HepG2 (cell line): Measurements from ENCODE around the gene NXPE3. TPM values are rescaled to one million over a fixed set of nuclear protein-coding genes. Genes with fewer than 3 reads are reported as not detected.

Experiments
- ATAC-seq: fragments of 200-7000 bp; cut with Tn5 transposase; 3 replicates; pipeline ENCODE4 v1.9.1; 2020; ENCODE audit warnings: mild to moderate bottlenecking, moderate library complexity
- BruUV-seq: library from RNA; stranded (reverse); fragments of 400-500 nt; replicated peaks from 2 replicates; lab custom pipeline; 2021; lab: Mats Ljungman, UMichigan
- CTCF ChIA-PET: fragments of 300-600 bp; formaldehyde crosslinking; extraction: SDS; loops from one replicate; lab custom pipeline; 2021; ENCODE audit warnings: low total read pairs, inconsistent platforms, low intra/inter-chr PET ratio; lab: Yijun Ruan, JAX
- POLR2A ChIA-PET: fragments of 350-600 bp; sonication (Branson Sonifier 250); formaldehyde crosslinking; loops from one replicate; lab custom pipeline; 2020; ENCODE audit warnings: antibody characterized with exemption, inconsistent platforms; lab: Yijun Ruan, JAX
- DNase-seq: peaks from one replicate; pipeline ENCODE4 v3.0.0-alpha.2; 2015; ENCODE audit warnings: low spot score
- FAIRE-seq: peaks from 3 replicates; lab custom pipeline; 2011; peaks lifted over from hg19 to GRCh38; lab: Jason Lieb, UNC
- H2AFZ ChIP-seq: one replicate; pipeline ENCODE4 v1.6.1; 2011; ENCODE audit warnings: low read length, inconsistent platforms
- H3K27ac ChIP-seq: fragments of 300-600 bp; 3 replicates; pipeline ENCODE4 v1.8.0; 2011; ENCODE audit warnings: mixed run types, mild to moderate bottlenecking, mixed read lengths, low read length, inconsistent platforms; ENCODE audit not compliant: insufficient read depth; ENCODE audit errors: extremely low read length
- H3K27me3 ChIP-seq, 2 experiments: fragments of 200-600 bp in 1 of 2; 2 replicates in 1 of 2; 3 replicates in 1 of 2; pipeline versions ENCODE4 v1.6.0 to v1.8.0; 2011; ENCODE audit warnings: low read length in 2 of 2, mild to moderate bottlenecking in 2 of 2, moderate library complexity in 2 of 2, inconsistent platforms in 1 of 2; ENCODE audit not compliant: insufficient read depth in 2 of 2, control insufficient read depth in 1 of 2
- H3K36me3 ChIP-seq, 2 experiments: fragments of 200-600 bp in 1 of 2; replicated peaks in 1 of 2; 2 replicates in 1 of 2; 3 replicates in 1 of 2; pipeline versions ENCODE4 v1.5.1 to v1.8.0; 2011; ENCODE audit warnings: low read length in 2 of 2, inconsistent platforms in 1 of 2; ENCODE audit not compliant: insufficient read depth in 2 of 2, control insufficient read depth in 1 of 2
- H3K4me1 ChIP-seq: 2 replicates; pipeline ENCODE4 v1.5.1; 2012; ENCODE audit warnings: low read length, inconsistent platforms; ENCODE audit not compliant: insufficient read depth
- H3K4me2 ChIP-seq: 2 replicates; pipeline ENCODE4 v1.6.0; 2011; ENCODE audit warnings: low read depth, low read length, inconsistent platforms
- H3K4me3 ChIP-seq, 3 experiments: fragments of 200-600 bp in 1 of 3; sonication (generic), shearing (Covaris generic) in 1 of 3; replicated peaks in 1 of 3; 2 replicates each; pipeline ENCODE4 v1.5.1; 2011 to 2016; ENCODE audit warnings: low read length in 3 of 3, inconsistent platforms in 2 of 3, low read depth in 2 of 3, mild to moderate bottlenecking in 2 of 3, control low read depth in 1 of 3, mixed read lengths in 1 of 3; ENCODE audit not compliant: insufficient read depth in 1 of 3
- H3K79me2 ChIP-seq: one replicate; pipeline ENCODE4 v1.6.1; 2011; ENCODE audit warnings: low read length, inconsistent platforms; ENCODE audit not compliant: insufficient read depth
- H3K9ac ChIP-seq: 2 replicates; pipeline ENCODE4 v1.6.0; 2011; ENCODE audit warnings: mild to moderate bottlenecking, low read depth, low read length, inconsistent platforms; ENCODE audit not compliant: insufficient read depth
- H3K9me3 ChIP-seq: 2 replicates; pipeline ENCODE4 v1.5.1; 2012; ENCODE audit warnings: mild to moderate bottlenecking, low read length
- H4K20me1 ChIP-seq: 2 replicates; pipeline ENCODE4 v1.6.0; 2011; ENCODE audit warnings: inconsistent platforms, mild to moderate bottlenecking, low read length, moderate library complexity; ENCODE audit not compliant: insufficient read depth
- BCL6 ChIP-seq: IDR thresholded peaks from 2 replicates; pipeline ENCODE4 v1.6.1; 2016; ENCODE audit warnings: missing genetic modification reagents, missing compliant biosample characterization
- CAMTA2 ChIP-seq: sonication (generic); formaldehyde crosslinking; IDR thresholded peaks from 2 replicates; pipeline ENCODE4 v1.4.0; 2020; ENCODE audit warnings: mild to moderate bottlenecking, missing genetic modification reagents, borderline replicate concordance
- GATA4 ChIP-seq: sonication (generic); IDR thresholded peaks from 2 replicates; pipeline ENCODE4 v1.6.1; 2016; ENCODE audit warnings: antibody characterized with exemption, low read depth, borderline replicate concordance
- MED1 ChIP-seq: sonication (generic); formaldehyde crosslinking; IDR thresholded peaks from 2 replicates; pipeline ENCODE4 v1.4.0; 2020; ENCODE audit warnings: missing genetic modification reagents
- MXD4 ChIP-seq: IDR thresholded peaks from 2 replicates; pipeline ENCODE4 v1.6.1; 2016; ENCODE audit warnings: mild to moderate bottlenecking, missing biosample characterization, missing genetic modification reagents
- MYC ChIP-seq: sonication (generic); formaldehyde crosslinking; IDR thresholded peaks from 2 replicates; pipeline ENCODE4 v1.9.0; 2021; ENCODE audit warnings: missing genetic modification reagents, borderline replicate concordance
- PHF8 ChIP-seq: sonication (generic); formaldehyde crosslinking; IDR thresholded peaks from 2 replicates; pipeline ENCODE4 v1.5.0; 2020; ENCODE audit warnings: missing genetic modification reagents
- SMC3 ChIP-seq: IDR thresholded peaks from 2 replicates; pipeline ENCODE4 v1.6.1; 2011; ENCODE audit warnings: low read length, improper control_type of control experiment
- ZC3H4 ChIP-seq: sonication (generic); formaldehyde crosslinking; IDR thresholded peaks from 2 replicates; pipeline ENCODE4 v1.4.0; 2020; ENCODE audit warnings: missing genetic modification reagents, borderline replicate concordance
- ZNF362 ChIP-seq: sonication (generic); formaldehyde crosslinking; IDR thresholded peaks from 2 replicates; pipeline ENCODE4 v1.4.0; 2020; ENCODE audit warnings: missing genetic modification reagents, mild to moderate bottlenecking, borderline replicate concordance
- ZNF432 ChIP-seq: sonication (generic); formaldehyde crosslinking; IDR thresholded peaks from 2 replicates; pipeline ENCODE4 v1.5.0; 2020; ENCODE audit warnings: missing genetic modification reagents, mild to moderate bottlenecking, borderline replicate concordance
- ZNF616 ChIP-seq: sonication (generic); formaldehyde crosslinking; IDR thresholded peaks from 2 replicates; pipeline ENCODE4 v1.5.0; 2020; ENCODE audit warnings: low read depth, mild to moderate bottlenecking, missing genetic modification reagents
- ZNF761 ChIP-seq: sonication (generic); formaldehyde crosslinking; conservative IDR thresholded peaks from 2 replicates; pipeline ENCODE4 v1.4.0; 2020; ENCODE audit warnings: mild to moderate bottlenecking, missing genetic modification reagents
- ZNF782 ChIP-seq: sonication (generic); formaldehyde crosslinking; IDR thresholded peaks from 2 replicates; pipeline ENCODE4 v1.4.0; 2020; ENCODE audit warnings: missing genetic modification reagents, mild to moderate bottlenecking, borderline replicate concordance
- ZNF83 ChIP-seq: sonication (generic); formaldehyde crosslinking; IDR thresholded peaks from 2 replicates; pipeline ENCODE4 v1.4.0; 2020; ENCODE audit warnings: missing genetic modification reagents, mild to moderate bottlenecking, borderline replicate concordance
- ZNF850 ChIP-seq: sonication (generic); formaldehyde crosslinking; conservative IDR thresholded peaks from 2 replicates; pipeline ENCODE4 v1.9.0; 2021; ENCODE audit warnings: mild to moderate bottlenecking, missing genetic modification reagents
- WGBS: methylation state at CpG from one replicate; pipeline ENCODE4 v1.1.6; 2017; ENCODE audit warnings: low lambda C conversion rate; 5-methylcytosine and 5-hydroxymethylcytosine counted together
- in situ Hi-C: cut with HindIII; loops from 2 replicates; pipeline ENCODE4 v1.10.0; 2017; ENCODE audit warnings: low pct_unique_long_range_greater_than_20kb; ENCODE audit not compliant: extremely low pct_ligation_motif_present
- intact Hi-C: fragments of 100-400 bp; cut with micrococcal nuclease; formaldehyde crosslinking; loops from one replicate; pipeline ENCODE4 v1.10.0; 2022; ENCODE audit not compliant: unreplicated experiment
- polyA plus RNA-seq, 8 experiments: library from polyadenylated mRNA; depleted of rRNA in 3 of 8; stranded (reverse) in 7 of 8; unstranded in 1 of 8; fragments of >200 nt; fragmentation: Illumina TruSeq in 4 of 8; extraction: Trizol in 4 of 8; gene quantifications; 2 replicates each; pipeline versions ENCODE4 v1.2.1 to v1.2.3, GENCODE V29; 2011 to 2016; ENCODE audit warnings: low read depth in 4 of 8, missing spikeins in 1 of 8, mixed read lengths in 1 of 8; ENCODE audit not compliant: insufficient read depth in 1 of 8
- total RNA-seq, 5 experiments: library from RNA; depleted of rRNA; stranded (reverse); fragments of >200 nt; fragmentation: Illumina TruSeq; extraction: Trizol; gene quantifications; 2 replicates each; pipeline ENCODE4 v1.2.3, GENCODE V29; 2016; ENCODE audit warnings: low read depth in 1 of 5
- TF ChIP-seq, protein P1 (sequence below): sonication (generic); formaldehyde crosslinking; conservative IDR thresholded peaks from 2 replicates; pipeline ENCODE4 v1.4.0; 2020; ENCODE audit warnings: missing genetic modification reagents

NXPE3 gene
- total and polyA plus RNA-seq, 2 of the 13 experiments (the other 11 are each of a cell fraction or from before 2014, with no cell fraction given), result 3.5 to 4.7 TPM

DNA sequence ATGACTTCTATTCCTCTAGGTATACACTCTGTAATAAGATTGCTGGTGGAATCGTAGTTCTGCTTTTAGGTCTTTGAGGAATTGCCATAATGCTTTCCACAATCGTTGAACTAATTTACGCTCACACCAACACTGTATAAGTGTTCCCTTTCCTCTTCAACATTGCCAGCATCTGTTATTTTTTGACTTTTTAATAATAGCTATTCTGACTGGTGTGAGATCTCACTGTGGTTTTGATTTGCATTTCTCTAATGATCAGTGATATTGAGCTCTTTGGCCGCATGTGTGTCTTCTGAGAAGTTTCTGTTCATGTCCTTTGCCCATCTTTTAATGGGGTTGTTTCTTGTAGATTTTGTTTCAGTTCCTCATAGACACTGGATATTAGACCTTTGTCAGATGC lies 12.8 kb downstream of the NXPE3 start:
- no peak for DNase-seq
- Histone ChIP-seq H4K20me1 (no peaks in the 10 kb centered on the region), H3K9ac (no peak overlapping the region), H3K79me2 (no peaks in the 10 kb centered on the region), H3K27me3 (no peaks in the 10 kb centered on the region), H3K4me3 (no peak overlapping the region), H3K4me2 (no peak overlapping the region), H3K27ac (no peak overlapping the region), H3K36me3 (peaks cover 3 to 4% of the 10 kb centered on the region in 2 experiments; a peak in 2 of 5 replicates), H2AFZ (no peak overlapping the region), H3K9me3 (no peaks in the 10 kb centered on the region), H3K4me1 (peaks cover 5% of the 10 kb centered on the region; the same call in 1 of the 2 replicates)
- TF ChIP-seq SMC3 (no peak), MYC (CRISPR knock-in tag) (no peak), BCL6 (CRISPR knock-in tag) (no peak), GATA4 (no peak), ZNF850 (CRISPR knock-in tag) (no peak)
- in situ Hi-C loops (no loop called here), intact Hi-C loops (no loop called here)
- ChIA-PET POLR2A (no interaction called here), CTCF (no interaction called here)
- WGBS, result 99% methylated on average over 4 of the region's 4 CpGs
- FAIRE-seq, result no peak
- no peak for ATAC-seq
- no TSS peak for BruUV-seq

- ChIA-PET POLR2A (no interaction called here), CTCF (no interaction called here)
- Histone ChIP-seq H3K4me3 (no peak overlapping the region), H3K79me2 (no peaks in the 10 kb centered on the region), H3K4me1 (peaks cover 5% of the 10 kb centered on the region; the same call in 1 of the 2 replicates), H3K27me3 (no peaks in the 10 kb centered on the region), H2AFZ (no peak overlapping the region), H3K4me2 (no peak overlapping the region), H4K20me1 (no peaks in the 10 kb centered on the region), H3K27ac (no peak overlapping the region), H3K36me3 (no peaks in the 10 kb centered on the region), H3K9me3 (no peaks in the 10 kb centered on the region), H3K9ac (no peak overlapping the region)
- 97% methylated on average over 3 of the region's 3 CpGs for WGBS
- FAIRE-seq (no peak), ATAC-seq (no peak), DNase-seq (no peak)
- intact Hi-C loops (no loop called here), in situ Hi-C loops (no loop called here)
- no TSS peak for BruUV-seq
- TF ChIP-seq ZC3H4, result no peak
- TF ChIP-seq ZNF432 (CRISPR knock-in tag), result no peak
- no peak for TF ChIP-seq ZNF83 (CRISPR knock-in tag)
- no peak for TF ChIP-seq CAMTA2 (CRISPR knock-in tag)
- TF ChIP-seq, protein P1, sequence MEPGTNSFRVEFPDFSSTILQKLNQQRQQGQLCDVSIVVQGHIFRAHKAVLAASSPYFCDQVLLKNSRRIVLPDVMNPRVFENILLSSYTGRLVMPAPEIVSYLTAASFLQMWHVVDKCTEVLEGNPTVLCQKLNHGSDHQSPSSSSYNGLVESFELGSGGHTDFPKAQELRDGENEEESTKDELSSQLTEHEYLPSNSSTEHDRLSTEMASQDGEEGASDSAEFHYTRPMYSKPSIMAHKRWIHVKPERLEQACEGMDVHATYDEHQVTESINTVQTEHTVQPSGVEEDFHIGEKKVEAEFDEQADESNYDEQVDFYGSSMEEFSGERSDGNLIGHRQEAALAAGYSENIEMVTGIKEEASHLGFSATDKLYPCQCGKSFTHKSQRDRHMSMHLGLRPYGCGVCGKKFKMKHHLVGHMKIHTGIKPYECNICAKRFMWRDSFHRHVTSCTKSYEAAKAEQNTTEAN, result no peak
- no peak for TF ChIP-seq MED1 (CRISPR knock-in tag)
- TF ChIP-seq ZNF761 (CRISPR knock-in tag), result no peak
- TF ChIP-seq ZNF782, result no peak
- TF ChIP-seq ZNF616 (CRISPR knock-in tag), result no peak
- no peak for TF ChIP-seq PHF8 (CRISPR knock-in tag)
- no peak for TF ChIP-seq ZNF362 (CRISPR knock-in tag)
- TF ChIP-seq MXD4 (CRISPR knock-in tag), result no peak
Observed at GRCh38 chr3:101796077-101796680, 17.2 kb downstream of the NXPE3 start.
